ENCODE measurements around the gene MYO1F.

GRCh38 chr19:8532225-8532624, 45.0 kb downstream of the MYO1F start:
- TF ChIP-seq CTCF (IDR thresholded peaks at IDR 0.05) (no peak), POLR2A (IDR thresholded peaks at IDR 0.05) (no peak)
